ENCODE measurements around the gene DGCR2.

The DGCR2 gene

GRCh38 chr22:19143967-19144400 lies 21.8 kb upstream of the DGCR2 start:
- TF ChIP-seq, protein P1, sequence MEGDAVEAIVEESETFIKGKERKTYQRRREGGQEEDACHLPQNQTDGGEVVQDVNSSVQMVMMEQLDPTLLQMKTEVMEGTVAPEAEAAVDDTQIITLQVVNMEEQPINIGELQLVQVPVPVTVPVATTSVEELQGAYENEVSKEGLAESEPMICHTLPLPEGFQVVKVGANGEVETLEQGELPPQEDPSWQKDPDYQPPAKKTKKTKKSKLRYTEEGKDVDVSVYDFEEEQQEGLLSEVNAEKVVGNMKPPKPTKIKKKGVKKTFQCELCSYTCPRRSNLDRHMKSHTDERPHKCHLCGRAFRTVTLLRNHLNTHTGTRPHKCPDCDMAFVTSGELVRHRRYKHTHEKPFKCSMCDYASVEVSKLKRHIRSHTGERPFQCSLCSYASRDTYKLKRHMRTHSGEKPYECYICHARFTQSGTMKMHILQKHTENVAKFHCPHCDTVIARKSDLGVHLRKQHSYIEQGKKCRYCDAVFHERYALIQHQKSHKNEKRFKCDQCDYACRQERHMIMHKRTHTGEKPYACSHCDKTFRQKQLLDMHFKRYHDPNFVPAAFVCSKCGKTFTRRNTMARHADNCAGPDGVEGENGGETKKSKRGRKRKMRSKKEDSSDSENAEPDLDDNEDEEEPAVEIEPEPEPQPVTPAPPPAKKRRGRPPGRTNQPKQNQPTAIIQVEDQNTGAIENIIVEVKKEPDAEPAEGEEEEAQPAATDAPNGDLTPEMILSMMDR (IDR thresholded peaks at IDR 0.05; ENCODE audit: control extremely low read depth, extremely low read depth, low read depth, missing control alignments), result no peak
- DNase-seq (ENCODE audit: extremely low spot score), result no peak
- ChIA-PET POLR2A (interaction anchor here (1.0 kb wide), 1 partner anchor 30 kb away, joined by 3 read pairs; no protein-coding TSS in a partner anchor), CTCF (interaction anchor here (0.7 to 4.7 kb wide), 25 partner anchors 10 to 489 kb away, joined by 3 to 39 read pairs (median 5); partner anchors contain the start of genes CLTCL1, DGCR2, SLC25A1 and TSSK2)

GRCh38 chr22:19143212-19143611 lies 21.0 kb upstream of the DGCR2 start:
- POLR2A ChIA-PET, result interaction anchor here (1.0 kb wide), 1 partner anchor 31 kb away, joined by 3 read pairs; no protein-coding TSS in a partner anchor
- CTCF ChIA-PET, result interaction anchor here (0.7 to 4.7 kb wide), 14 partner anchors 10 to 486 kb away, joined by 3 to 39 read pairs (median 6); partner anchors contain the start of genes CLTCL1 and TSSK2
- no peak for DNase-seq (ENCODE audit: extremely low spot score)
- TF ChIP-seq, protein P1 (IDR thresholded peaks at IDR 0.05; ENCODE audit: control extremely low read depth, extremely low read depth, low read depth, missing control alignments), result no peak

DNA sequence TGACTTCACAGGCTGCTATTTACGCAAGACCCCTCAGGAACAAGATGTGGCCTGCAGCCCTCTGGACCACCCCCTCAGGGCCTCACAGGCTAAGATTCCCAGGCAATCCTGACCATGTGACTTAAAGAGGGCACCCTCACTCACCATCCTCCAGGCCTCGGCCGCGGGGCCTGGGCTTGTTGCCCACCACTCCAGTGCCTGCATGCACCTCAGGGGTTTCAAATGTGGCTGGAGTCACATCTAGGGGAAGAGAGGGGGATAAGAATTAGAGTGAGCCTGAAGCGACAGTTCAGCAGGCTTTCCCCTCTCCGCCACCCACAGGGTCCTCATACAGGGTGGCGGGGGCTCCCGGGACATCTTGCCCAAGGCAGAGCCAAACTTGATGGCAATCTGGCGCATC lies 20.2 kb upstream of the DGCR2 start:
- ChIA-PET POLR2A (interaction anchor here (1.0 kb wide), 1 partner anchor 9 kb away, joined by 4 read pairs; no protein-coding TSS in a partner anchor), CTCF (interaction anchor here (2.5 to 3.0 kb wide), 2 partner anchors 14 to 26 kb away, joined by 5 to 9 read pairs; no protein-coding TSS in a partner anchor)

DNA sequence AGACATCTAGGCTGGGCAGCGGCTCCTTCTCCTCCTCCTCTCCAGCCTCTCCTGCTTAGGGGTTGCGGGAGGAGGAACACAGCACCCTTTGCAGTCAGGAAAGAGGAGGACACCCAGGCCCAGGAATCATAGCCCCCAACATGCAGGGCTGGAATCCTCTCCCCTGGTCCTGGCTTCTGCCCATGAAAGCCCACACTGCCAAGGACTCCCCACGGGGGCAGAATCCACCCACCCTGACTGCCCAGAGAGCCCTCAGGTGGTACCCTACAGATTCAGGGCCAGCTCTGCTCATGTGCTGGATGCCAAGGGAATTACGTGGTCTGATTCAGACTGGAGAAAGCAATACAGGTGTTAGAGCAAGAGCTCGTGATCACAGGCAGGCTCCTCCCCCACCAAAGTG lies 17.8 kb upstream of the DGCR2 start:
- TF ChIP-seq, protein P1 (IDR thresholded peaks at IDR 0.05; ENCODE audit: control extremely low read depth, extremely low read depth, low read depth, missing control alignments), result no peak
- ChIA-PET POLR2A (no interaction called here), CTCF (interaction anchor here (2.1 kb wide), 1 partner anchor 39 kb away, joined by 5 read pairs; the partner anchor contains the start of gene SLC25A1)
- DNase-seq (ENCODE audit: extremely low spot score), result no peak

More for the DNA sequence above, 20.2 kb upstream of the DGCR2 start:
- TF ChIP-seq, protein P1 (IDR thresholded peaks at IDR 0.05; ENCODE audit: control extremely low read depth, extremely low read depth, low read depth, missing control alignments), result no peak
- DNase-seq (ENCODE audit: extremely low spot score), result no peak

DNA sequence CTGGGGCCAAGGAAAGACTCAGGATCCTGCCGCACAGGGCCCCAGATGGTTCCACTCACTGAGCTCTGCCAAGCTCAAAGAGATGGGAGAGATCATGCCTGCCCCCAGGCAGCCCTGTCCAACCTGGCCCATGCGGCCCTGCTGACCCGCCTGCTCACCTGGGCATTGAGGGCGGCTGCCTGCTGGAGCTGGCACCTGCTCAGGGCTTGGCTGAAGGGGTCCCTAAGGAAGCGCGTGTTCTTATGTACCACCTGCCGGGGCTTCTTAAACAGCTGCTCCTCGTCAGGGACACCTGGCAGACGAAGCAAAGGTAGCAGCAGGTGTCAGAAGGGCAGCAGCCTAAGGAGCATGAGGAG lies 16.8 kb upstream of the DGCR2 start:
- DNase-seq (ENCODE audit: extremely low spot score), result no peak
- ChIA-PET CTCF (interaction anchor here (2.1 kb wide), 1 partner anchor 40 kb away, joined by 5 read pairs; the partner anchor contains the start of gene SLC25A1), POLR2A (no interaction called here)
- TF ChIP-seq, protein P1 (IDR thresholded peaks at IDR 0.05; ENCODE audit: control extremely low read depth, extremely low read depth, low read depth, missing control alignments), result no peak

DNA sequence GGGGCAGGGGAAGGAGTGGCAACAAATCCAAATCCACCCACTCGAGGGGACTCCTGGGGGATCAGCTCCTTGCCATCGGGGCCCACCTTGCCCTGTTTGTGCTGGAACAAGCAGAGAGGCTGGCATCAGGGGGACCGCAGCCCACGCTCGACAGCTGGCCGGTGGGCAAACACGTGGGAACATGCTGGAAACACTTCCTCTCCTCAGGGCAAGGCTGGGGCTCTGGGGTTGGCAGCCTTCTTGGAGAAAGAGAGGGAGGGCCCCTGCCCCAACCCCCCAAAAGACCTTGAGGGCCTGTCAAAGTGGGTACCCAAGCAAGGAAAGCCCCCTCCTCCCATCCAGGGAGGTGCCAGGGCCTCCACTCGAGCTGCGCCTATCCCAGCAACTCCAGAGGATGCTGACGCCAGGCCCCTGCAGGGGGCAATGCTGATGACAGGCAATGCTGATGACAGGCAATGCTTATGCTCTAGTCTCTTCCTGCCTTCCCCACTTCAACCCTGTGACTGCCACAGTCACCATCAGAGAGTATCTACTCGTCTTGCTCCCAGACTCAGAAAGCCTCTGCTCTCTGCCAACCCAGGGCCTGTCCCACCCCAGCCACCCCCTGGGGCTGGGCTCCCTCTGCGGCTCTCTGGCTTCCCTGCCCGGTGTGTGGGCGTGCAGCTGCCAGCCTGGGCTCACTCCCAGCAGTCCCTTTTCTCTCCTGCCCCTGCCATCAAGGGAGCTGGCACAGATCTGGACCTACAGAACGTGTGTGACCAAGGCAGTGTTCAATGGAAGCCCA lies 16.2 kb upstream of the DGCR2 start:
- CTCF ChIA-PET, result interaction anchor here (2.1 kb wide), 1 partner anchor 41 kb away, joined by 5 read pairs; the partner anchor contains the start of gene SLC25A1
- TF ChIP-seq, protein P1 (IDR thresholded peaks at IDR 0.05; ENCODE audit: control extremely low read depth, extremely low read depth, low read depth, missing control alignments), result no peak
- DNase-seq (ENCODE audit: extremely low spot score), result no peak
- POLR2A ChIA-PET, result no interaction called here
